Measurements from ENCODE around the gene LOXHD1.

The LOXHD1 gene

DNA sequence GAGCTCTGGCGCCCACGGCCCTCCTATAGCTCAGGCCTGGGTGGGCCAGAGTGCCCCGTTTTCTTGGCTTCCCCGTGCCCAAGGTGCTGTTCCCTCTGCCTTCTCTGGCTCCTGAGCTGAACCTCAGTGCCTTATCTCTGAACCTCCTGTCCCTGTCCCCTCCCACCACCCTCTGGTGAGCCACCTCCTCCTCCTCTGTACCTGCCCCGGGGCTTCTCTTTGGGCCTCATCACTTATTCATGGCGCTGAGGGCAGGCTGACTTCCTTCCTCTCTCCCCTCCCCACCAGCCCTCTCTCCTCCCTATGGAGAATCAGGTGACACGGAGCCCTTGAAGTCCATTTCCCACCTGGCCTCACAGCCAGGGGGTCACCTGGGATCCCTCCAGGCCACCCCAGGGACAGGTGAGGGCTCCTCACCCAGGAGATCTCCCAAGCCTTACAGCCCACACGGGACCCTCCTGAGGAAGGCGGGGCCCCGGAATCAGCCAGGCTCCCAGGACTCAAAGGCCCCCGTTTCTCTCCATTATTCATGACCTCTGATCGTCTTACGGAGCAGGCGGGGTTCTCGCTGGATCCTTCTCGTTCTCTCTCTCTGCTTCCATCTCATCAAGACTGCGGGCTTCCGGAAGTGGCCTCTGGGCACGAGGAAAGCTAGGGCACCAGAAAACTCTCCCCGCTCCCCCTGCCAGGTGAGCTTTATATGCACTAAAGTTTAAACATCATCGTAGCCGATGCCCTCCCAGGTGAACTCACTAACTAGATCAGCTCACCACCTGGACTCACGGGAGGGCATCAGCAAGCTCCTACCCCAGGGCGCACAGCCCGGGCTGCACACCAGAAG is at the start of gene LOXHD1:
Gene LOXHD1 (minus strand): TSS at position 106 of the 841 bp plus-strand sequence. CDS start 187 bp downstream, outside the sequence.
- no peak for FAIRE-seq
- DNase-seq (ENCODE audit: extremely low spot score, insufficient read length, low read depth) = no peak

GRCh38 chr18:46705521-46705920 is 48.5 kb upstream of the LOXHD1 start:
- no peak for FAIRE-seq
- DNase-seq (ENCODE audit: extremely low spot score, insufficient read length, low read depth) = no peak

GRCh38 chr18:46704816-46705215 is 47.8 kb upstream of the LOXHD1 start:
- DNase-seq (ENCODE audit: extremely low spot score, insufficient read length, low read depth) (no peak), FAIRE-seq (no peak)

GRCh38 chr18:46704189-46704588 is 47.2 kb upstream of the LOXHD1 start:
- no peak for DNase-seq (ENCODE audit: extremely low spot score, insufficient read length, low read depth)
- FAIRE-seq = no peak

DNA sequence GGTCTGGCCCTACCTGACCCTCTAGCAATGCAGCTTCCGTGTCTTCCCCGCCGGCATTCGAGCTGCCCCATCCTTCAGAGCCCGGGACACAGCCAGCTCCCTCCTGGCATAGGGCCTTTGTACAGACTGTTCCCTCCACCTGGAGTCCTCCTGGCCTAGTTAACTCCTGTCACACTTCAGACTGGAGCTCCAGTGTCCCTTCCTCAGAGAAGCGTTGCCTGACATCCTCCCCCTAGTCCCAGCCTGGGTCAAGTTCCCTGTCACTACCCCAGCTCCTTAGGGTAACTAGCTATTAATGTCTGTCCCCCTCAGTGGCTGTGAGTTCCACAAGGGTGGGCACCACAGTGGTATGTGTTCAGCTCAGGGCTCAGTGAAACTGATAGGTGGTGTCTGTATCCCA is 45.5 kb upstream of the LOXHD1 start:
- FAIRE-seq (no peak), DNase-seq (ENCODE audit: extremely low spot score, insufficient read length, low read depth) (no peak)

- DNase-seq (ENCODE audit: extremely low spot score, insufficient read length, low read depth) = no peak
- FAIRE-seq = no peak
These were observed 43.2 kb upstream of the LOXHD1 start for GRCh38 chr18:46700066-46700824.

DNA sequence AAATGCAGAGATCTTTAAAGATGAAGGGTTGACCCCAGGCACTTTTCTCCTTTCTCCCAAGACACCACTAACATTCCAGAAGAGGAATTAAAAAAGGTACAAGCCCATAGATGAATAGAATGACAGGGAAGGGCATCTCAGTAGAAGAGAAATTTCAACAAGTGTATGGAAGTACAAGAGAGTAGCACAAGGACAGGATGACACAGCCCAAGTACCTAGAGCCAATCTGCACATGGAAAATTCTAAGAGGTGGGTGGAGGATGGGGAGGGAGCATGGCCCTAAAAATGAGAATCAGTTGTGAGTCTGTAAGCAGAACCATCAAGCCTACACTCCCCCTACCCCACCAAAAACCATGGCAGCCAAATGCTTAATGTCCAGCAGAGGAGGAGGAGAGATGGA is 39.7 kb upstream of the LOXHD1 start:
- FAIRE-seq (no peak), DNase-seq (ENCODE audit: extremely low spot score, insufficient read length, low read depth) (no peak)

- FAIRE-seq (no peak), DNase-seq (ENCODE audit: extremely low spot score, insufficient read length, low read depth) (no peak)
These were observed 39.2 kb upstream of the LOXHD1 start for GRCh38 chr18:46696268-46696667.

- FAIRE-seq = no peak
- DNase-seq (ENCODE audit: extremely low spot score, insufficient read length, low read depth) = no peak
These were observed 37.0 kb upstream of the LOXHD1 start for GRCh38 chr18:46693996-46694395.

DNA sequence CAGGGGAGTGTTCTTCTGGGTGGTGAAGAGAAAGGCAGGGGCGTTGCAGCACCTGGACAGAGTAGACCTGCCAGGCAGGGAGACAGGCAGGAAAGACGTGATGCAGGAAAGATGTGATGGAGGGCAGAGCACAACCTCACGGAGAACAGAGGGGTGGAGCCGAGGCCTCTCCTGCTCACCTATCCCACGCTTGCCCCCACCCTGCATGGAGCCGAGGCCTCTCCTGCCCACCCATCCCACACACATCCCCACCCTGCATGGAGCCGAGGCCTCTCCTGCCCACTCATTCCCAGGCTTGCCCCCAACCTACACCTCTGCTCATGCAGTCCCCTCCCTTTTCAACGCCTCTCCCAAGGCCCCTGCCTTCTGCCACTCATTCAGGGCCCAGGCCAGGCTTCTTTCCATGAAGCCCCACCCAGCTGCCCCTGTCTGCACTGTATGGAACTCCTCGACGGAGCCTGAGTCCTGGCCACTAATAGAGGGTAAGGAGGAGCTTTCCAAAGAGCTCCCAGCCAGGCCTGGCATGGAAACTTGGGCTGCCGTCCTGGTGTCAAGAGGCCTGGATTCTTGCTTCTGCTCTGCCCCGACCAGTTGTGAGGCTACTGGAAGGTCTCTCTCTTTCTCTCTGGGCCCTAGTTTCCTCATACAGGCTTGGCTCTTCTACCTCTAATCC is 32.0 kb upstream of the LOXHD1 start:
- FAIRE-seq (no peak), DNase-seq (ENCODE audit: extremely low spot score, insufficient read length, low read depth) (no peak)

DNA sequence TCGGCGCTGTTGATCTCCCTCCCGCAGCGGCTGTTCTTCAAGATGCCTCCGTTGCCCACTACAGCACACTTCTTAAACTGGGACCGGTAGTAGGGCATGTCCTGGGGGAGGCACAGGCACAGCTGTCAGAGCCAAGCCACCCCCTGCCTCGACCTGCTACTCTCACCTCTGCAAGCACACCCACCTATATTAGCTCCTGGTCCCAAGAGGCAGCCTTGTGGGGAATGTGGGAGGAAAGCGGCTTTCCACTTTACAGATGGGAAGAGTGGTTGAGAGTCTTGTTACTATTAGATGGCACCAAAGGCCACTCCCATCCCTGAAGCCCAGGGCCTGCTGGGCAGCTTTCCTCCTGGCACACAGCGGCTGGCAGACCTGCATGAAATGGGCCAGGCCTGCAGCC is 29.2 kb upstream of the LOXHD1 start:
- FAIRE-seq (no peak), DNase-seq (ENCODE audit: extremely low spot score, insufficient read length, low read depth) (no peak)

GRCh38 chr18:46683252-46683651 is 26.2 kb upstream of the LOXHD1 start:
- DNase-seq (ENCODE audit: extremely low spot score, insufficient read length, low read depth) (no peak), FAIRE-seq (no peak)

- no peak for FAIRE-seq
These were observed 24.0 kb upstream of the LOXHD1 start for GRCh38 chr18:46680784-46681695.

GRCh38 chr18:46679846-46680598 is 23.0 kb upstream of the LOXHD1 start:
- FAIRE-seq = no peak
- no peak for DNase-seq (ENCODE audit: extremely low spot score, insufficient read length, low read depth)

More at GRCh38 chr18:46680784-46681695, 24.0 kb upstream of the LOXHD1 start:
- DNase-seq (ENCODE audit: extremely low spot score, insufficient read length, low read depth) = no peak

- DNase-seq (ENCODE audit: extremely low spot score, insufficient read length, low read depth) = no peak
- no peak for FAIRE-seq
These were observed 21.9 kb upstream of the LOXHD1 start for GRCh38 chr18:46678785-46679399.

DNA sequence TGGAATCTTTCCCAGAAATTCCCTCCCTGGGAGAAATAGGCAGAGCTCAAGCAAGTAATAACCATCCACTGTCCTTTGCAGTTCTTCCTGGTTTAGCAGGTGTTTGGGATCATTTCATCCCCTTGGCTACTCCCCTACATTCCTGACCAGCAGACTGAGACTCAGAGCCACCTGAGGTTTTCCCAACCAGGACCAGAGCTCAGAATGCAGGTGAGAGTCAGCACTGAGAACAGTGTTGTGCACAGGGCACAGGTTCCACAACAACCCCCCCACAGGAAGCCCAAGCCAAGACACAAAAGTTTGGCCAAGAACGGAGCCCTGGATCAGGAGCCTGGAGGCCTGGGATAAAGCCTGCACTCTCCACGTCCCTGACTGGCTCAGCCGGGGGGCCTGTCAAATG is 21.0 kb upstream of the LOXHD1 start:
- no peak for DNase-seq (ENCODE audit: extremely low spot score, insufficient read length, low read depth)
- no peak for FAIRE-seq

GRCh38 chr18:46677611-46678010 is 20.6 kb upstream of the LOXHD1 start:
- no peak for FAIRE-seq
- DNase-seq (ENCODE audit: extremely low spot score, insufficient read length, low read depth) = no peak

DNA sequence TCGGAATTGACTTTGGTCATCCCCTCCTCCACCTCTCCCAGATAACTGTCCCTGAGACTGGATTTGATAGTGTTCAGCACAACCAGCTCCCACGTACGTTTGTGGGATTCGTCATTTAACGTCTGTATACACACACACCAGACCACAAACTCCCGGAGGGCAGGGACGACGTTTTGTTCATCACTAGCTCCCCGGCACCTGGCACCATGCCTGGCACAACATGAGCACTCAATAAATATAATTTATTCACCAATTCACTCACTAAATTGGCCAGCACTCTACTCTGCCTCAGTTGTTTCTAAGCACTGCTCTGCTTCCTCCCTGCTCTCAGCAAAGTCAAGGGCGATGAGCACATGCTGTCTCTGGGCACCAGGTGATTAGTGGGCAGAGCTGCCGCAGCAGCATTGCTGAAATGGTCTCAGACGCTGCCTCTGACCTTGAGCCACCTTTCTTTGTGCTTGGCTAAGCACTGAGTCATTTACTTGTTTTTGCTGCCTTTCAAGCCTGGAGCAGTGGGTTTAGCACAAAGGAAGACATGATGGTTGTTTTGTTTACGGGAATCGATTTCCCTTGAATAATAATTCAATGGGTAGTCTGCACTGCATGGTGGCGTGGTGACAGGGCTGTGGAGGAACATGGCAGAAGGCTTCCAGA is 19.3 kb upstream of the LOXHD1 start:
- DNase-seq (ENCODE audit: extremely low spot score, insufficient read length, low read depth) = no peak
- FAIRE-seq = no peak

Measured in GM18507 (cell line).